ENCODE measurements around the gene S100A16. TPM values are rescaled to one million over a fixed set of nuclear protein-coding genes. Genes with fewer than 3 reads are reported as not detected.

S100A16 gene, protein sequence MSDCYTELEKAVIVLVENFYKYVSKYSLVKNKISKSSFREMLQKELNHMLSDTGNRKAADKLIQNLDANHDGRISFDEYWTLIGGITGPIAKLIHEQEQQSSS
- 100 to 1,000 TPM; 119 to 177 (median 147) TPM for polyA plus RNA-seq (ENCODE audit: insufficient read depth in 1 of 5, insufficient read length in 5 of 5, low replicate concordance in 1 of 5)
- long read RNA-seq, donor 1, transcript S100A16-204 (3 exons, 1,118 nt): minor isoform, 52 of 120 reads
- long read RNA-seq, donor 1, transcript S100A16-203 (3 exons, 956 nt): major isoform, 60 of 120 reads
- long read RNA-seq, donor 1, partial matches to known transcripts: 8 of 120 reads
- long read RNA-seq, donor 1, other reads (novel, unspliced or antisense): 0 of 120 reads
- long read RNA-seq, donor 2, transcript S100A16-204 (3 exons, 1,118 nt): minor isoform, 31 of 95 reads
- long read RNA-seq, donor 2, transcript S100A16-203 (3 exons, 956 nt): major isoform, 53 of 95 reads
- long read RNA-seq, donor 2, partial matches to known transcripts: 8 of 95 reads
- long read RNA-seq, donor 2, other reads (novel, unspliced or antisense): 0 of 95 reads
- long read RNA-seq, donor 3, transcript S100A16-203 (3 exons, 956 nt): major isoform, 59 of 106 reads
- long read RNA-seq, donor 3, transcript S100A16-204 (3 exons, 1,118 nt): minor isoform, 42 of 106 reads
- long read RNA-seq, donor 3, partial matches to known transcripts: 5 of 106 reads
- long read RNA-seq, donor 3, other reads (novel, unspliced or antisense): 0 of 106 reads
- long read RNA-seq, donor 4, transcript S100A16-203 (3 exons, 956 nt): major isoform, 37 of 73 reads
- long read RNA-seq, donor 4, transcript S100A16-204 (3 exons, 1,118 nt): minor isoform, 29 of 73 reads
- long read RNA-seq, donor 4, partial matches to known transcripts: 6 of 73 reads
- long read RNA-seq, donor 4, other reads (novel, unspliced or antisense): 0 of 73 reads
- long read RNA-seq, donor 5, transcript S100A16-204 (3 exons, 1,118 nt): minor isoform, 48 of 142 reads
- long read RNA-seq, donor 5, transcript S100A16-203 (3 exons, 956 nt): major isoform, 77 of 142 reads
- long read RNA-seq, donor 5, partial matches to known transcripts: 16 of 142 reads
- long read RNA-seq, donor 5, other reads (novel, unspliced or antisense): 0 of 142 reads
- long read RNA-seq, donor 6, transcript S100A16-203 (3 exons, 956 nt): major isoform, 74 of 130 reads
- long read RNA-seq, donor 6, transcript S100A16-204 (3 exons, 1,118 nt): minor isoform, 53 of 130 reads
- long read RNA-seq, donor 6, partial matches to known transcripts: 0 of 130 reads
- long read RNA-seq, donor 6, other reads (novel, unspliced or antisense): 0 of 130 reads
- long read RNA-seq, donor 7, transcript S100A16-204 (3 exons, 1,118 nt): minor isoform, 37 of 94 reads
- long read RNA-seq, donor 7, transcript S100A16-203 (3 exons, 956 nt): major isoform, 39 of 94 reads
- long read RNA-seq, donor 7, partial matches to known transcripts: 16 of 94 reads
- long read RNA-seq, donor 7, other reads (novel, unspliced or antisense): 0 of 94 reads
- long read RNA-seq, donor 8, transcript S100A16-203 (3 exons, 956 nt): major isoform, 30 of 46 reads
- long read RNA-seq, donor 8, transcript S100A16-204 (3 exons, 1,118 nt): minor isoform, 16 of 46 reads
- long read RNA-seq, donor 8, partial matches to known transcripts: 0 of 46 reads
- long read RNA-seq, donor 8, other reads (novel, unspliced or antisense): 0 of 46 reads

DNA sequence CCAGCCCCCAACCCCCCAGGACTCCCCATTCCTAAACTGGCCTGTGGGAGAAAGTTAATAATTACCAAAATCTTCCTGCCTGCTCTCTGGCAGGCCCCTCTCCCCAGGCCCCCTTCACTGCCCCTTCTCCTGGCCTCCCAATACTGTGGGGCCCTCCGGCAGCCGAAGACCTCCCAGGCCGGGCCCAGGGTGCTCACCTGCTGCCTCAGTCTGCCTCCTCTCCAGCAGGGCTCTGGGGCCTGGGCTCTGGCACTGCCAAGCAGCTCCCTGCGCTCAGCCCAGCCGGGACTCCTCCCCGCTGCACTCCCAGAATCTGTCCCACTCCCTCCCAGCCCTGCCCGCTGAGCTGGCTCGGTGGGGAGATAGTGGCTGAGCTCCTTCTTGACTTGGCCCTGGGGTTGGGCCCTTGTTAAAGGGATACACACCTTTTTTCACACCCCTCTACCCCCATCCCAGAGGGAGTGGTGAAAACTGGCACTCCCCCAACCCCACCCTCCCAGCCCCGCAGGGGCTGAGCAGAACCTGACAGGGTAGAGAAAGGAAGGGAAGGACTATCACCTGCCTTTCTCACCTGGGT is at the start of gene S100A16:
Gene S100A16 (minus strand): TSS at position 383 of the 577 bp plus-strand sequence. CDS start 4,986 bp downstream, outside the sequence.
- peak; percentile 67 to 71 for DNase-seq

DNA sequence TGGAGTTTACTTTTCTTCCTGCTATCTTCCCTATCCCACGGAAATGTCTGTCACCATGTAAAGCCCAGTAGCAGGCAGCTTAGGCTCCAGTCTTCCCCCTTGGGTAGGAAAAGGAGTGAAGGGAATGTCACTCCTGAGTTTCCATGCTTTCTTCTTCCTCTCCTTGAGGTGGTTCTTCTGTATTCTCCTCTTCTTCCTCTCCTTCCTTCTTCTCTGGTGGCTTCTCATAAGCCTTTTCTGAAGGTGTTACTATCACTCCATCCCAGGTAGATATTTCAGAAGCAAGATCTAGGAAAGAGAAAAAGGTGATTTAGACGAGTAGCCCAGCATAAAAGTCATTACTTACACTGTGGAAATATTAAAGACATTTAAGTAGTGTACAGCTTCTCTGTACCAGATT is 49.3 kb upstream of the S100A16 start:
- DNase-seq: no peak

DNA sequence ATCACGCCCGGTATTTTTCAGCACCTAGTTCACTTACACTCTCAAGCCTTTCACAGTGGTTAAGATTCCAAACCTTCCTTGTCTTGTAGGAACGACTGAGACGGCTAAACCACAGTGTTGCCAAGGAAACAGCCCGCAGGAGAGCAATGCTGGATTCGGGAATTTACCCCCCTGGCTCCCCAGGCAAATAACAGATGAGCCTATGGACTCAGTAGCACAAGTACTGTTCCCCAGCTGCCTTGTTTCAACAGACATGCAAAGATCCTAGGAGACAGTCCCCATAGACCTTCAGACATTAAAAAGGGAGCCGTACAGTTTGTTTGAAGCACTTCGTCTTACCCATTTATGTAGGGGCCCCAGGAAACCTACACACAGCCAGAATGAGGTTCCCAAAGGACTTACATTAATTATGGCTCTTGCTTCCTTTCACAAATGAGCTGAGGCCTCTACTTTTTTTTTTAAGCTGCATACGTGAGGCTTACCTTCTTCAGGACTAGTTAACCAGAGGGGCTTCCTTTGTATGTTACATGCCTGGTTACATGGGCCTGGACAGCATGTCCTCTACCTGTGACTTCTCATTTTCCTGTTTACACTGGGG is 48.3 kb upstream of the S100A16 start:
- no peak for DNase-seq

DNA sequence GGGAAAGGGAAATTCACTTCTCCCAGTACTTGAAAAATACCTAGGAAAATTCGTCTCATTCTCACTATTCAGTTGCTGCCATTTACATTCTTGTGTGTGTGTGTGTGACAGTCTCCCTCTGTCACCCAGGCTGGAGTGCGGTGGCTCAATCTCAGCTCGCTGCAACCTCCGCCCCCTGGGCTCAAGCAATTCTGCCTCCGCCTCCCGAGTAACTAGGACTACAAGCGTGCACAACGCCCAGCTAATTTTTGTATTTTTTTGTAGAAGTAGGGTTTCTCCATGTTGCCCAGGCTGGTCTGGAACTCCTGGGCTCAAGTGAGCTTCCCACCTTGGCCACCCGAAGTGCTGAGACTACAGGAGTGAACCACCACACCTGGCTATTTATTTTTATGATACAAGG is 46.7 kb upstream of the S100A16 start:
- DNase-seq: no peak

GRCh38 chr1:153659175-153659534 is 46.2 kb upstream of the S100A16 start:
- DNase-seq: no peak

DNA sequence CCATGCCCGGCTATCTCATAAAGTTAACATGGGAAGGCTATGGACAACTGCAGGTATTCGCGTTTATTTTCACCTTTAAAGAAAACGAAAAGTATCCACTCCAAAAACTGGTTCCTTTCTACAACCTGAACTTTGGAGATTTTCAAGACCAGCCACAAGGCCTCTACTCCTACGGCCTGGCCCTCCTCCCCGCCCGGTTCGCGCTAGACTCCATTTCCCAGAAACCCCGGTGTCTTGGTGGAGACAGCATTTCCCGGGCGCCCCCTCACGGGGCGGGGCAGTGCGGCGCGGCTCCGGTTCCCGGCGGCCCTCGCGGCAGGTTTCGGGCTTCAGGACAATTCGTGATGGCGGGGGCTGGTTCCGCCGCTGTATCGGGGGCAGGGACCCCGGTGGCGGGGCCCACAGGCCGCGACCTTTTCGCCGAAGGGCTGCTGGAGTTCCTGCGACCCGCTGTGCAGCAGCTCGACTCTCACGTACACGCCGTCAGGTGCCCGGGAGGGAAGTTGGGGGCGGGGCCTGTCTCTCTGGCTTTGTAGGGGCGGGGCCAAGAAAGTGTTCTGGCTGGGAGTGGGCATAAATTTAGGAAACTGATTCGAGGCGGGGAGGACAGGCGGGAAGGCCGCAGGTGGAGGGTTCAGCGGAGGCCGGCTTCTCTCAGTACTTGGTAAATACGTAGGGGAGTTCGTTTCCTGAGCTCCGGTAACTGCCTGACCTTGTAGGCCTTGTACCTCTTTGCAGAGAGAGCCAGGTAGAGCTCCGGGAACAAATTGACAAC is 45.6 kb upstream of the S100A16 start, which contains the start of gene SNAPIN:
Gene SNAPIN (plus strand): TSS at position 304 of the 775 bp plus-strand sequence. CDS start 41 bp downstream, at position 345.
- peak; percentile 88 to 89 for DNase-seq

- no peak for DNase-seq
These were observed 42.4 kb upstream of the S100A16 start for GRCh38 chr1:153655333-153655732.

- no peak for DNase-seq
These were observed 40.0 kb upstream of the S100A16 start for GRCh38 chr1:153652805-153653500.

DNA sequence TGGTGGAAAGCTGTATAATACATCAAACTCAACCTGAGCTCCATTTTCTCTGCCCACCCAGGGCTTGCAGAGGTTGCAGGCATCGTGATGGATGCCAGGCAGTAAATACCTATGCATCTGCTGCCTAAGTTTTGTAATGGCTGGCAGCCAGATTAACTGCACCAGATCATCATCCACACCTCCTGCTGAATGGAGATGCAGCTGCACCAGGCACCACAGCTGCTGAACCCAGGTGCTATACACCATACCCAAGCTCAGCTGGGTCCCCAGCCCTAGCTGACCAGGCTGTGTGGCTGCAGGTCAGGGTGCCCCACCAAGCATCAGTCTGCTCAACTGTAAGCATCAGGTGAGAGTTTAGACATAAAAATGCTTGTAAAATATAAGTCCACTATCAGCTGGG is 38.8 kb upstream of the S100A16 start:
- no peak for DNase-seq

- no peak for DNase-seq
These were observed 36.9 kb upstream of the S100A16 start for GRCh38 chr1:153649863-153650235.

- DNase-seq: no peak
These were observed 36.4 kb upstream of the S100A16 start for GRCh38 chr1:153649137-153649862.

DNA sequence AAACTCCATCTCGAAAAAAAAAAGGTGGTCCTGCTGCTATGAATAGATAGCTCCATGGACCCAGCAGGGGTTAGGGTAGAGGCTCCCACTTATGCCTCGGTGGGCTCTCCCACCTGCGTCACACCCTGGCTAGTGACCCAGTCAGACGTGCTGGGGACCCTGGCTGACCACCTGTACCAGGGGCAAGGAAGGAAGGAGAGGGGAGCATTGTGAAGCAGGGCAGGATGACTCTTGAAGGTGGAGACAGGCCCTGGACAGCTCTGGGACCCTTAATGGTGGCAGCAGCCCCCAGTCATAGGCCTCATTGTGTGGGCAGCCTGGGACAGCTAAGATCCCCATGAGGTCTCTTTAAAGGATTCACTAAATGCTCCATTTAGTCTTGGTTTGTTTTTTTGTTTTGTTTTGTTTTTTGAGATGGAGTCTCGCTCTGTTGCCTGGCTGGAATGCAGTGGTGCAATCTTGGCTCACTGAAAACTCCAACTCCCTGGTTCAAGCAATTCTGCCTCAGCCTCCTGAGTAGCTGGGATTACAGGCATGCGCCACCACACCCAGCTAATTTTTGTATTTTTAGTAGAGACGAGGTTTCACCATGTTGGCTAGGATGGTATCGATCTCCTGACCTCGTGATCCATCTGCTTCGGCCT is 35.2 kb upstream of the S100A16 start:
- DNase-seq: no peak

- no peak for DNase-seq
These were observed 34.4 kb upstream of the S100A16 start for GRCh38 chr1:153647346-153647714.

- DNase-seq: no peak
These were observed 33.9 kb upstream of the S100A16 start for GRCh38 chr1:153646672-153647345.

GRCh38 chr1:153643816-153644215 is 30.9 kb upstream of the S100A16 start:
- no peak for DNase-seq

DNA sequence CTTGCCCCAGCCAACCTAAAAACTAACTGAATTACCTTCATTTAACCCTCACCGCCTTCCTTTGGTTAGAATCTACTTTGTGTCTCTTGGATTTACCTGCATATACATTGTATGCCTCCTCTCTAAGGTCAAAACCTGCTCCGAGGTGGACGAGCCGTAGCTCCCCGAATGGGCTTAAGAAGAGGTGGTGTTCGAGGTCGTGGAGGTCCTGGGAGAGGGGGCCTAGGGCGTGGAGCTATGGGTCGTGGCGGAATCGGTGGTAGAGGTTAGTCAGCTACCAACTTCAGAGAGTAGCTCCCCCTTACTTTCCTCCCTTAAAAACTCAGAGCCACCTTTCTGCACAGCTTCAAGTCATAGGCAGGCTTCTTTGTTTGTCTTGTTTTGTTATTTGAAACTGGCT is 30.2 kb upstream of the S100A16 start:
- DNase-seq: no peak

- DNase-seq: no peak
These were observed 29.2 kb upstream of the S100A16 start for GRCh38 chr1:153642161-153642560.

Measured in right lung (tissue), 10 donors.